A673 (cell line): ENCODE data around the gene AHSG. TPM values are rescaled to one million over a fixed set of nuclear protein-coding genes. Genes with fewer than 3 reads are reported as not detected.

Source experiments
- BruUV-seq: library from RNA; stranded (reverse); fragments of 400-500 nt; replicated peaks from 2 replicates; lab custom pipeline; 2021; lab: Mats Ljungman, UMichigan
- CTCF ChIA-PET: fragments of 300-600 bp; sonication (Branson Sonifier 250); formaldehyde crosslinking; loops from one replicate; lab custom pipeline; 2022; ENCODE audit warnings: antibody characterized with exemption; lab: Charles Lee
- POLR2A ChIA-PET: fragments of 300-600 bp; sonication (Branson Sonifier 250); formaldehyde crosslinking; loops from one replicate; lab custom pipeline; 2022; ENCODE audit warnings: antibody characterized with exemption; ENCODE audit not compliant: low non-redundant PET; lab: Charles Lee
- DNase-seq: peaks from one replicate; pipeline ENCODE4 v3.0.0-alpha.2; 2015; ENCODE audit warnings: low spot score
- H3K27ac ChIP-seq: fragments of 200-600 bp; sonication (generic); 2 replicates; pipeline ENCODE4 v1.5.1; 2016; ENCODE audit warnings: mixed run types, low read depth, mild to moderate bottlenecking, mixed read lengths, antibody characterized with exemption, low read length; ENCODE audit not compliant: poor library complexity, severe bottlenecking
- H3K27me3 ChIP-seq: fragments of 200-600 bp; sonication (generic); replicated peaks from 2 replicates; pipeline ENCODE4 v1.6.1; 2017; ENCODE audit warnings: mixed run types, low read depth, mild to moderate bottlenecking, mixed read lengths, antibody characterized with exemption, low read length; ENCODE audit not compliant: insufficient read depth, poor library complexity
- H3K36me3 ChIP-seq: fragments of 200-600 bp; sonication (generic); 2 replicates; pipeline ENCODE4 v1.6.1; 2016; ENCODE audit warnings: mixed run types, mild to moderate bottlenecking, mixed read lengths, antibody characterized with exemption, low read length; ENCODE audit not compliant: insufficient read depth, poor library complexity, severe bottlenecking
- H3K4me1 ChIP-seq: fragments of 200-600 bp; sonication (generic); 2 replicates; pipeline ENCODE4 v1.6.1; 2017; ENCODE audit warnings: mixed run types, mild to moderate bottlenecking, mixed read lengths, antibody characterized with exemption, low read length; ENCODE audit not compliant: insufficient read depth, poor library complexity, severe bottlenecking
- H3K4me3 ChIP-seq: fragments of 200-600 bp; sonication (generic); 2 replicates; pipeline ENCODE4 v1.5.1; 2016; ENCODE audit warnings: low read depth, mixed run types, mild to moderate bottlenecking, mixed read lengths, low read length; ENCODE audit not compliant: poor library complexity, severe bottlenecking
- H3K9me3 ChIP-seq: fragments of 200-600 bp; sonication (generic); 2 replicates; pipeline ENCODE4 v1.6.1; 2016; ENCODE audit warnings: mixed run types, low read depth, mild to moderate bottlenecking, mixed read lengths, antibody characterized with exemption, low read length; ENCODE audit not compliant: poor library complexity, severe bottlenecking
- EZH2 ChIP-seq: fragments of 200-600 bp; sonication (generic); IDR thresholded peaks from 2 replicates; pipeline ENCODE4 v1.6.1; 2017; ENCODE audit warnings: borderline replicate concordance, low read depth, mild to moderate bottlenecking, mixed read lengths, antibody characterized with exemption, low read length; ENCODE audit not compliant: poor library complexity, severe bottlenecking
- intact Hi-C: fragments of 100-400 bp; cut with micrococcal nuclease; formaldehyde crosslinking; loops from one replicate; pipeline ENCODE4 v1.10.0; 2022; ENCODE audit not compliant: unreplicated experiment
- total RNA-seq: library from RNA; stranded (reverse); gene quantifications from 2 replicates; pipeline ENCODE4 v1.2.3, GENCODE V29; 2021
- TF ChIP-seq, protein P1 (sequence below): fragments of 300-800, 200-600 bp; sonication (generic); conservative IDR thresholded peaks from 2 replicates; pipeline ENCODE4 v1.5.1; 2017; ENCODE audit warnings: low read depth, mild to moderate bottlenecking, antibody characterized with exemption, low read length, moderate library complexity, mixed read lengths

The AHSG gene
- total RNA-seq, 1 experiment from 2014 or later = 4.9 TPM

DNA sequence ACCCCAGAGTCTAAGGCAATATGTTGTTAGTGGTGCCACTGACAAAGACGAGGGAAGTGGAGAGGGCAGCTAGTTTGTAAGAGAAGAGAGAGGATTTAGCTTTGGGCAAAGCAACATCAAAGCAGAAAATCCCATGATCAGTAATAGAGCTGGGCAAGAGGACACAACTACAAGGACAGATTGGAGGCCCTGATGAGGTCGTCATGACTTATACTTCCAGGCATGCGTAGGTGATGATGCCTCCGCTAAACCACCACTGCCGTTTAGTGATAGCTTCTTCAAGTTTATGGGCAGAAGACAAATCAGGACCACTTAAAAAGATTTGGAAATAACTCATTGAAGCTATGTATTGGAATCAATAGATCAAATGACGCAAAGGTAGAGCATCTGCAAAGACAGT is 55.6 kb downstream of the AHSG start:
- Histone ChIP-seq H3K27me3 (peaks cover 7% of the 10 kb centered on the region), H3K27ac (no peak overlapping the region), H3K36me3 (no peaks in the 10 kb centered on the region), H3K9me3 (no peaks in the 10 kb centered on the region), H3K4me1 (no peaks in the 10 kb centered on the region), H3K4me3 (no peak overlapping the region)
- intact Hi-C loops = no loop called here
- no TSS peak for BruUV-seq
- no peak for DNase-seq
- CTCF ChIA-PET = no interaction called here
- POLR2A ChIA-PET = interaction anchor here (0.7 kb wide), 1 partner anchor 191 kb away, joined by 3 read pairs; no protein-coding TSS in a partner anchor
- TF ChIP-seq EZH2 = no peak
- TF ChIP-seq, protein P1, sequence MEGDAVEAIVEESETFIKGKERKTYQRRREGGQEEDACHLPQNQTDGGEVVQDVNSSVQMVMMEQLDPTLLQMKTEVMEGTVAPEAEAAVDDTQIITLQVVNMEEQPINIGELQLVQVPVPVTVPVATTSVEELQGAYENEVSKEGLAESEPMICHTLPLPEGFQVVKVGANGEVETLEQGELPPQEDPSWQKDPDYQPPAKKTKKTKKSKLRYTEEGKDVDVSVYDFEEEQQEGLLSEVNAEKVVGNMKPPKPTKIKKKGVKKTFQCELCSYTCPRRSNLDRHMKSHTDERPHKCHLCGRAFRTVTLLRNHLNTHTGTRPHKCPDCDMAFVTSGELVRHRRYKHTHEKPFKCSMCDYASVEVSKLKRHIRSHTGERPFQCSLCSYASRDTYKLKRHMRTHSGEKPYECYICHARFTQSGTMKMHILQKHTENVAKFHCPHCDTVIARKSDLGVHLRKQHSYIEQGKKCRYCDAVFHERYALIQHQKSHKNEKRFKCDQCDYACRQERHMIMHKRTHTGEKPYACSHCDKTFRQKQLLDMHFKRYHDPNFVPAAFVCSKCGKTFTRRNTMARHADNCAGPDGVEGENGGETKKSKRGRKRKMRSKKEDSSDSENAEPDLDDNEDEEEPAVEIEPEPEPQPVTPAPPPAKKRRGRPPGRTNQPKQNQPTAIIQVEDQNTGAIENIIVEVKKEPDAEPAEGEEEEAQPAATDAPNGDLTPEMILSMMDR = no peak

DNA sequence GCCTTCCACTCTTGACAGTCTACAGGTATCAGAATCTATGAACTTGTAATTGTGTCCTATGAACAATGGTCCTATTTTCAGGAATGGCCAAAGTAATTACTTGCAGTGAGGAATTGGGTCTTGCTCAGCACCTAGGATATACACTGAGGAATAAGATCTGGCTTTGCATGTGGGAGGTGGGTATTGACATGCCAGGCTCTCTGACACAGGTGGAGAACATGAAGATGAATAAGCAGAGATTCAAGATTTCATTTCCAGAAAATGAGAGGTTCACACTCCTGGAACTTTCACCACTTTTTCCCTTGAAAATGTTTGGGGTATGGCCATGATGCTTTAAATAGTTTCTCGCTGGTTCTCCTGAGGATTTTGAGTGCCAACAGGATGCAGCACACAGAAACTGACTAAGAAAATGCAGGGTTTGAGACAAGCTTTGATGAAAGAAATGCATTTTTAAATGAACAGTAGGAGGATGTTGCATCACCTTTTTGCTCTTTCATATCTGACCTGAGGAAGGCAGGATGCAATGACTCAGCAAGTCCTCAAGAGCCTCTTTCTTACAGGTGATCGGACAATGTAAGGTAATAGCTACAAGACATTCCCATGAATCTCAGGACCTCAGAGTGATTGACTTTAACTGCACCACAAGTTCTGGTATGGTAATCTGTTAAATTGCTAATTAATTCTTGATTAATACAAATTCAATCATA is 56.7 kb downstream of the AHSG start:
- Histone ChIP-seq H3K9me3 (no peaks in the 10 kb centered on the region), H3K4me3 (no peak overlapping the region), H3K27me3 (peaks cover 17% of the 10 kb centered on the region), H3K27ac (no peak overlapping the region), H3K36me3 (no peaks in the 10 kb centered on the region), H3K4me1 (no peaks in the 10 kb centered on the region)
- TF ChIP-seq, protein P1 = no peak
- no peak for TF ChIP-seq EZH2
- no peak for DNase-seq
- ChIA-PET CTCF (no interaction called here), POLR2A (no interaction called here)
- intact Hi-C loops = no loop called here
- BruUV-seq = no TSS peak

DNA sequence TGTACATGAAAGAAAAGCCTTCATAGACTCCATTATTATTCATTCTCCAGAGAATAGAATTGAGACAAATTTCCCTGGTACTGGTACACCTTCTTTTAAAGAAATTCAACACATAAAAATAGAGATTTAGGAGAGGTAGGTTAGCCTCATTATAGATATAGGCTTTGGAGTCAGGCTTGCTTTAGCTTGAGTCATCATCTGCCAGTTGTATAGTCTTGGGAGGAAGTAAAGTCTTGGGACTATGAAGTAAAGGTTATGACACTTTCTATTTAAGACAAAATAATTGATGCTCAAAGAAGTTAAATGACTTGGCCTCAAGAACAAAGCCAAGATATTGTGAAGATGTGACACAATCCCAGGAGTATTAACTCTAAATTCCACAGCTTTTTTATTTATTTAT is 57.3 kb downstream of the AHSG start:
- TF ChIP-seq EZH2 = no peak
- TF ChIP-seq, protein P1 = no peak
- no TSS peak for BruUV-seq
- Histone ChIP-seq H3K4me1 (no peaks in the 10 kb centered on the region), H3K27me3 (peaks cover 23% of the 10 kb centered on the region), H3K4me3 (no peak overlapping the region), H3K9me3 (no peaks in the 10 kb centered on the region), H3K36me3 (no peaks in the 10 kb centered on the region), H3K27ac (no peak overlapping the region)
- no peak for DNase-seq
- intact Hi-C loops = no loop called here
- ChIA-PET CTCF (no interaction called here), POLR2A (no interaction called here)

Other genes starting within 250 kb of the AHSG start
- gene CRYGS, start 68.7 kb upstream of the AHSG start, total RNA-seq = 3.6 and 3.9 TPM in 2 replicates
- 19.4 and 20.1 TPM in 2 replicates for gene TBCCD1, start 45.7 kb upstream of the AHSG start, total RNA-seq
- 94.1 and 103 TPM in 2 replicates for gene DNAJB11, start 42.3 kb upstream of the AHSG start, total RNA-seq
- gene FETUB, start 27.3 kb downstream of the AHSG start, total RNA-seq = not detected in 2 replicates
- gene HRG, start 53.0 kb downstream of the AHSG start, total RNA-seq = not detected in 2 replicates
- gene KNG1, start 104.3 kb downstream of the AHSG start, total RNA-seq = not detected in 2 replicates
- 403 and 435 TPM in 2 replicates for gene EIF4A2, start 170.5 kb downstream of the AHSG start, total RNA-seq
- 116 and 120 TPM in 2 replicates for gene RFC4, start 193.4 kb downstream of the AHSG start, total RNA-seq
- not detected in 2 replicates for gene ADIPOQ, start 229.7 kb downstream of the AHSG start, total RNA-seq